Measurements from ENCODE around the gene ETHE1. TPM values are rescaled to one million over a fixed set of nuclear protein-coding genes. Genes with fewer than 3 reads are reported as not detected.
A peak's percentile ranks its signal among the peaks of the same experiment; 100 is the strongest.

The ETHE1 gene
- total RNA-seq, 1 donor = 78.2 TPM

DNA sequence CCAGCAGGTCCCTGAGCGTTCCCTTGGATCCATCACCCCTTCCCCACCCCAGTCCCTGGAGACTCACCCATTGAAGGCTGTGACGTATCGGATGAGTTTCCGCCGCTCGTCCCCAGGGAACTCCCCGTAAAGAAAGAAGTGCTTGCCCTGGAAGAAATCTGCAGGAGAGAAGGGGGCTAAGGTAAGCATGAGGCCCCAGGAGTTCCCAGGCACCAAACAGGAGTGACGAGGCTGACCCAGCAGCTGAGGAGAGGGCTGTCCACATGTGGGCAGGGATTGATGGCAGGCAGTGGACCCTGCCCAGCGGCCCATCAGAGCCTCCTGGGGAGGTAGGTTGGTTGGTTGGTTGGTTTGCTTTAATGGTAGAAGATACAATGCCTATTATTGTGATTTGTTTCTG, 17.1 kb upstream of the ETHE1 start:
- TF ChIP-seq, protein P1, sequence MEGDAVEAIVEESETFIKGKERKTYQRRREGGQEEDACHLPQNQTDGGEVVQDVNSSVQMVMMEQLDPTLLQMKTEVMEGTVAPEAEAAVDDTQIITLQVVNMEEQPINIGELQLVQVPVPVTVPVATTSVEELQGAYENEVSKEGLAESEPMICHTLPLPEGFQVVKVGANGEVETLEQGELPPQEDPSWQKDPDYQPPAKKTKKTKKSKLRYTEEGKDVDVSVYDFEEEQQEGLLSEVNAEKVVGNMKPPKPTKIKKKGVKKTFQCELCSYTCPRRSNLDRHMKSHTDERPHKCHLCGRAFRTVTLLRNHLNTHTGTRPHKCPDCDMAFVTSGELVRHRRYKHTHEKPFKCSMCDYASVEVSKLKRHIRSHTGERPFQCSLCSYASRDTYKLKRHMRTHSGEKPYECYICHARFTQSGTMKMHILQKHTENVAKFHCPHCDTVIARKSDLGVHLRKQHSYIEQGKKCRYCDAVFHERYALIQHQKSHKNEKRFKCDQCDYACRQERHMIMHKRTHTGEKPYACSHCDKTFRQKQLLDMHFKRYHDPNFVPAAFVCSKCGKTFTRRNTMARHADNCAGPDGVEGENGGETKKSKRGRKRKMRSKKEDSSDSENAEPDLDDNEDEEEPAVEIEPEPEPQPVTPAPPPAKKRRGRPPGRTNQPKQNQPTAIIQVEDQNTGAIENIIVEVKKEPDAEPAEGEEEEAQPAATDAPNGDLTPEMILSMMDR (IDR thresholded peaks at IDR 0.05; ENCODE audit: insufficient read depth, low read length) = no peak
- H3K4me3 ChIP-seq (ENCODE audit: low read depth, low read length) = no peak overlapping the region
- DNase-seq (ENCODE audit: low read depth) = no peak

DNA sequence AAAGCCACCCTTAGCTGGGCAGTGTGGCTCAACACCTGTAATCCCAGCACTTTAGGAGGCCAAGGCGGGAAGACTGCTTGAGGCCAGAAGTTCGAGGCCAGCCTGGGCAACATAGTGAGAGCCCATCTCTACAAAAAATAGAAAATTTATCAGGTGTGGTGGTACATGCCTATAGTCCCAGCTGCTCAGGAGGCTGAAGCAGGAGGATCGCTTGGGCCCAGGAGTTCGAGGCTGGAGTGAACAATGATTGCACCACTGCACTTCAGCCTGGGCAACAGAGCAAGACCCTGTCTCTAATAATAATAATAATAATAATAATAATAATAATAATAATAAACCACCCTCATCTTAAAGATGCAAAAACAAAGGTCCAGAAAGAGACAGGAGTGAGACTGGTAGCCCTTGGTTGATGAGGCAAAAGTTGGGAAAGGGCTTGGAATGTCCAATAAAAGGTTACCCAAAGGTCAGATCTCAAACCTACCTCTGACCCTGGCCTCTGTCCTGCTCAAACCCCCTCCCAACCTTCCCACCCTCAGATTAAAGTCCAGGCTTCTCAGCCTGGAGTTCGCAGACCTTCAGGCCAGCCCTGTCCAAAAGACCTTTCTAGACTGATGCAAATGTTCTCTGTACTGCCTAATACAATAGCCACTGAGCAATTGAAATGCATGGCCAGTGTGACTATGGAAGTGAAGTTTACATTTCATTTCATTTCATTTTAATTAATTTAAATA, 15.1 kb upstream of the ETHE1 start:
- TF ChIP-seq, protein P1 (IDR thresholded peaks at IDR 0.05; ENCODE audit: insufficient read depth, low read length) = no peak
- no peak overlapping the region for H3K4me3 ChIP-seq (ENCODE audit: low read depth, low read length)
- DNase-seq (ENCODE audit: low read depth) = no peak

DNA sequence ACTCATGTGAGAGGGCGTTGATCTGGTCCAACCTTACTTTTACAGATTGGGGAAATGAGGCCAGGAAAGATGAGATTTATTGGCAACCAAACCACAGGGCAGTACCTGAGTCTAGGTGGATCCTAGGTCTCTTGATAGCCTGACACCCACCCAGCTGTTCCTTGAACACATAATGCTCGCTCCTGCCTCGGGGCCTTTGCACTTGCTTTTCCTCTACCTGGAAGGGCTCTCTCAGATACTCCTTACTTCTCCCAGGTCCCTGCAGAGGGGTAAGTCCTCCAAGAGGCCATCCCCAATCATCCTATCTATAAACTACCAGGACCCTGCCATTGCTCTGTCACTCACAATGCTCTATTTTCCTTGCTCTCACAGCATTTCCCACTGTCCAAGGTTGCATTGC, 13.4 kb upstream of the ETHE1 start:
- TF ChIP-seq, protein P1 (IDR thresholded peaks at IDR 0.05; ENCODE audit: insufficient read depth, low read length) = no peak
- H3K4me3 ChIP-seq (ENCODE audit: low read depth, low read length) = no peak overlapping the region
- DNase-seq (ENCODE audit: low read depth) = no peak

DNA sequence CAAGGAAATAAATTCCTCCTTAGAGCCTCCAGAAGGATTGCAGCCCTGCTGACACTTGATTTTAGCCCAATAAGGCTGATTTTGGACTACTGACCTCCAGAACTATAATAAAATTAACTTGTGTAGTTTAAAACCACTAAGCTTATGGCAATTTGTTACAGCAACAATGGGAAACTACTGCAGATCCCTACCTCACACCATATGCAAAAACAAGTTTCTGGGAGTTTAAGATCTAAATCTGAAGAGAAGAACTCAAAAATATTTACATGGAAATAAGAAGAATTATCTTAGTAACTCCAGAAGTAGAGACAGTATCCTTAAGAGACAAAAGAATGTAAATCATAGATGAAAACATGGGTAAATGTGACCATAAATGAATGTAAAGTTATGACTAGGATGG, 11.9 kb upstream of the ETHE1 start:
- TF ChIP-seq, protein P1 (IDR thresholded peaks at IDR 0.05; ENCODE audit: insufficient read depth, low read length) = no peak
- DNase-seq (ENCODE audit: low read depth) = no peak
- no peak overlapping the region for H3K4me3 ChIP-seq (ENCODE audit: low read depth, low read length)

DNA sequence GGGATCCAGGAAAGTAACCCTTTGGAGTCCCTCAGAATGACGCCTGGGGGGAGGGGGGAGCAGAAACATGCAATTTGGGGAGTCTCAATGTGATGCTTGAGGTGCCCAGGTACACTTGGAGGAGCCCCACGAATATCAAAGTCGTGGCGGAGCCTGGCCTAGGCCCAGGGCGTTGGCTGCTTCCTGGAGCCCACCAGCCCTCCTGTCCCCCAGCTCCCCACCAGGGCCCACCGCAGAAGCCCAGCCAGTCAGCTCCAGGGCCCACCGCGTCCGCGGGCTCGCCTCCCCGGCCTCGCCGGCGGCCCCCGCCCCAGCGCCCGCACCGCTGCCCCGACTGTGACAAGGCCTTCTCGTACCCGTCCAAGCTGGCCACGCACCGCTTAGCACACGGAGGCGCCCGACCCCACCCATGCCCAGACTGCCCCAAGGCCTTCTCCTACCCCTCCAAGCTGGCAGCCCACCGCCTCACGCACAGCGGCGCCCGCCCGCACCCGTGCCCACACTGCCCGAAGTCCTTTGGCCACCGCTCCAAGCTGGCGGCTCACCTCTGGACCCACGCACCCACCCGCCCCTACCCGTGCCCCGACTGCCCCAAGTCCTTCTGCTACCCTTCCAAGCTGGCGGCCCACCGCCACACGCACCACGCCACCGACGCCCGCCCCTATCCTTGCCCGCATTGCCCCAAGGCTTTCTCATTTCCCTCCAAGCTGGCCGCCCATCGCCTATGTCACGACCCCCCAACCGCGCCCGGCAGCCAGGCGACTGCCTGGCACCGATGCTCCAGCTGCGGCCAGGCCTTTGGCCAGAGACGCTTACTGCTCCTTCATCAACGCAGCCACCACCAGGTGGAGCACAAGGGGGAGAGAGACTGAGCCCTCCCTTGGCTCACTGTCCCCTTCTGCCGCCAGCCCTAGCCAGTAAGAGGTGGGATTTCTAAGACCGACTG, 8.1 kb upstream of the ETHE1 start:
- no peak overlapping the region for H3K4me3 ChIP-seq (ENCODE audit: low read depth, low read length)
- peak; percentile 63 for DNase-seq (ENCODE audit: low read depth)
- TF ChIP-seq, protein P1 (IDR thresholded peaks at IDR 0.05; ENCODE audit: insufficient read depth, low read length) = peak; percentile 73

DNA sequence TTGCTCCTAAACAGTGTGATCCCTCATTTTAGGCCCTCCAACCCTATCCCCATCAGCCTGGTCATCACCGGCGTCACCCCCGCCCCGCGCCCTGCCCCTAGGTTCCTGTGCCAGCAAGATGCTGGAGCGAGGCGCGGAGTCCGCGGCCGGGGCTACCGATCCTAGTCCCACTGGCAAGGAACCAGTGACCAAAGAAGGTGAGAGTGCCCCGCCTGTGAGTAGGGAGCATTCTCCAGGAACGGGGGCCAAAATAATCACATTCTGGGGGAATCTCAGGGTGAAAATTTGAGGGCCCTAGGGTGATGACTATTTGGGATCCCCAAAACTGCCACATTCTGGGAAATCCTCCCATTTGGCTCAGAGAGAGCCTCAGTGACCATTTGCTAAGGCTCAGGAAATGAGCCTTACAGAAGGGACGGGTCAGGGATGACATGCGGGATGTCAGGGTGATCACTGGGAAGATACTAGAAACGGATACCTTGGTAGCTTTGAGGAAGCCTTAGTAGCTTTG, 7.4 kb upstream of the ETHE1 start:
- DNase-seq (ENCODE audit: low read depth) = no peak
- H3K4me3 ChIP-seq (ENCODE audit: low read depth, low read length) = peak overlapping the region; percentile 55
- TF ChIP-seq, protein P1 (IDR thresholded peaks at IDR 0.05; ENCODE audit: insufficient read depth, low read length) = no peak
